CD4-positive, alpha-beta T cell treated with Interferon alpha-2 for 1 hour (primary cell): ENCODE results near the gene ZNF410.

Source experiments
- DNase-seq, 2 donors: peaks; one replicate each; pipeline ENCODE4 v3.0.0-alpha.2; 2020 to 2022

The ZNF410 gene

DNA sequence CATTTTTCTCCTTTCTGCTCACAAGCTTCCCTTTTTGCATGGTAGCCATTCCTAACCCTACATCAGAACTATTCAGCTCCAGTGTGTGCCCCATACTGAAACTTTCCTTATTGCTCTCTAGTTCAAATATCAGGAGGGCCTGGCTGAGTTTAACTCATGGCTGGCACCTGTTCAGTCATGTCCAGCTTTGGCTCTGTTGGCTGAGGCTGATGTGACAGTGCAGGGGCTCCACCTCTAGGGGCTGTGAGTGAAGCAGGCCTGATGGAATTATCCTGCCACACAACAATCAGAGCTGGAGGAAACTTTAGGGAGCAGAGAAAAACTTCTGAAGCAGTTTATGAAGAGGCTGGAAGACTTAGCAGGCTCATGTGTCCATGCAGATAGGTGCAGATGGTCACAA lies 71.9 kb downstream of the ZNF410 start:
- no peak for DNase-seq

DNA sequence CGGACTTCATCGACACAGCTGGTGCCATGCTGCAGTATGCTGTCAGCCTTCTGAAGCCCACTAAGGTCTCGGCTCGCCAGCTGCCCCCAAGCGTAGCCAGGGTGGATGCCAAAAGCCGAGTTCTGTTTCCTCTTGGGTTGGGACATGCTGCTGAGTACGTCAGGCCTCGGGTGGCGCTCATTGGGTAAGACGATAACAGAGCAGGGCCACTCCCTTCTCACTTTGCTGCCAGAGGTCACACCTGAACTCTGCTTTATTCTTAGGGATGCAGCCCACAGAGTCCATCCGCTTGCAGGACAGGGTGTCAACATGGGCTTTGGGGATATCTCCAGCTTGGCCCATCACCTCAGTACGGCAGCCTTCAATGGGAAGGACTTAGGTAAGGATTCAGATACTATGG lies 74.5 kb downstream of the ZNF410 start:
- DNase-seq, result no peak

DNA sequence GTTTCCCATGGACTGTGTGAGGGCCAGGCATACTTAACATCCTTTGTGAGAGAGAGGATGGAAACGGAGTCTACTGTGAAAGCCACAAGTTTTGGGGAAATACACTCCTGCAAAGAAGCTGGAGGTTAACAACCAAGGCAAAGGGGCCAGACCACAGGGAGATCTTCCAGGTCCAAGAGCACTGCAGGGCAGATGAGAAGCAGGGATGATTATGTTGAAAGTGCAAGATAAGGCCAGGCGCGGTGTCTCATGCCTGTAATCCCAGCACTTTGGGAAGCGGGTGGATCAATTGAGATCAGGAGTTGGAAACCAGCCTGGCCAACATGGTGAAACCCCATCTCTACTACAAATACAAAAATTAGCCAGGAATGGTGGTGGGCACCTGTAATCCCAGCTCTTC lies 78.6 kb downstream of the ZNF410 start:
- DNase-seq, result no peak

DNA sequence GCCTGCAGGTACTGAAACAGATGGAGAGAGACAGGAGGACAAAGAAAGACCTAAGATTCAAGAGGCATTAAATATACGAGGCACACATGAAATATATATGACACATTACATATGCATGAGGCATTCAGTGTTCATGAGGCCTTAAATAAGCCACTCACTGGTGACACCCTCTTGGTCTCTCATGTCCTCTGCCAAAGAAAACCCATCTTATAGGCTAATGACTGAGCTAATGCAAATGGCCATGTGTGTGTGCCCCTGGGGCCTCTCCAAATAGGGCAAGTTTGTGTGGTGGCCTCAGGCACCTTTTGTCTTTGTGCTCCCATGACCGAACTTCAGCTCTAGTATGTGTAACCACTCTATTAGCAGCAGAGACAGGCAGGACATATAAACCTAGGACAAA lies 82.2 kb downstream of the ZNF410 start:
- no peak for DNase-seq

DNA sequence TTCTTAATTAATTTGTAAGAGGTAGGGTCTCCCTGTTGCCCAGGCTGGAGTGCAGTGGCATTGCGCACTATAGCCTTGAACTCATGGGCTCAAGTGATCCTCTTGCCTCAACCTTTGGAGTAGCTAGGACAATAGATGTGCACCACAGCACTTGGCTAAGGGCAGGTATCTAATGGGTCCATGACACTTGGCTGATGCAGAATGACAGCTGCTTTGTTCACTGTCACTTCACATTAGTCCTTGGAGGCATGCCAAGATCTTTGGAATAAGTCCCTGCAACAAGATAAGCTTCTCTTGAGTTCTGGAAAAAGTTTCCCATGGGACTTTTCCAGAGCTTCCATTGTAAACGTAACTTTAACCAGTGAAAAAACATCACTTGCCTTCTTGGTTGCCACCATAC lies 86.8 kb downstream of the ZNF410 start:
- DNase-seq, result no peak

DNA sequence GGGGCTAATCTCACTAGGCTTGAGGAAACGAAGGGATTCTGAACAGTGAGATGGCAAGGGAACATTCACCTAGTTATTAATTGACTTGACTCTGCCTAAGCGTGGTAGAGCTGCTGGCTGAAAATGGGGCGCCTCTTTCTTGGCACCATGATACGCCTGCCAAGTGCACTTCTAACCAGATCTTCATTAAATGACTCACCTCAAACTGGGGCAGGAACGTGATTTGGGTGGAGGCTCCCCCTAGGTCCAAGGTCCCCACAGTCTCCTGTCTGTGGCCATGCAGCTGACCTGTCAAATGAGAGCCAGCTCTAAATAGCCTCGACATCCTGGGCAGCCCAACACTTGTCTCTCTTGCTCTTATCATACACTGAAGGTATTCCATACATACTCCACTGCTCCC lies 89.5 kb downstream of the ZNF410 start:
- no peak for DNase-seq

DNA sequence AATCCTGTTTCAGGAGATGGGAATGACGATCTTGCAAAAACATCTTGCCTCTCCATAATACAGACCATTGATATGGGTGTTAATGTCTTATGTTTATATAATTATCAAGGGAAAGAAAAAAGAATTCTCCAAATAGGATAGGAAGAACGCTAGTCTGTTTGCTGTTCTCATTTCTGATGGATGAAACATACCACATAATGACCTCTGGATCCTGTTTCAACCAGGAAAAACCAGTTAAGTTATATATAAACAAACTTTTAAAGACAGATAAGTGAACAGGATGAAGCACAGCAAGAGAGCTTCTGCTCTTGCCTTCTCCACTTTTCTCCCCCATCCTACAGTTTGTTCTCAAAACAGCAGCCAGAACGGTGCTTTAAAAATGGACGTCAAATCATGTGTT lies 91.2 kb downstream of the ZNF410 start:
- DNase-seq, result no peak
